ENCODE data around the gene MAEL.

The MAEL gene

GRCh38 chr1:166974647-166975345 is 14.3 kb upstream of the MAEL start (continued):
- TF ChIP-seq ZNF518A (tag by site-specific recombination; conservative IDR thresholded peaks at IDR 0.05; ENCODE audit: low read depth) (no peak), ZNF555 (tag by site-specific recombination; conservative IDR thresholded peaks at IDR 0.05) (no peak), ZNF146 (tag by site-specific recombination; IDR thresholded peaks at IDR 0.05) (no peak), ZSCAN16 (tag by site-specific recombination; IDR thresholded peaks at IDR 0.05) (no peak), ZBTB11 (tag by site-specific recombination; conservative IDR thresholded peaks at IDR 0.05; ENCODE audit: low read depth) (no peak), ZNF76 (tag by site-specific recombination; IDR thresholded peaks at IDR 0.05; ENCODE audit: borderline replicate concordance, low read depth) (0 out of 2 replicates have a peak, but pooled peaks have one; percentile 17), ATF2 (tag by site-specific recombination; IDR thresholded peaks at IDR 0.05; ENCODE audit: low read depth) (no peak), ZFP37 (tag by site-specific recombination; IDR thresholded peaks at IDR 0.05) (peak; percentile 66; the same call in 1 of the 2 replicates), ZNF558 (tag by site-specific recombination; IDR thresholded peaks at IDR 0.05) (no peak), ZNF132 (tag by site-specific recombination; IDR thresholded peaks at IDR 0.05; ENCODE audit: borderline replicate concordance) (no peak), WT1 (tag by site-specific recombination; IDR thresholded peaks at IDR 0.05) (no peak), ZNF26 (tag by site-specific recombination; IDR thresholded peaks at IDR 0.05) (no peak), ZNF121 (tag by site-specific recombination; IDR thresholded peaks at IDR 0.05) (no peak), ZBTB17 (tag by site-specific recombination; IDR thresholded peaks at IDR 0.05) (peak; percentile 51), ELK4 (IDR thresholded peaks at IDR 0.05; ENCODE audit: borderline replicate concordance, low read depth, low read length) (no peak), ZNF37A (tag by site-specific recombination; IDR thresholded peaks at IDR 0.05) (no peak), ZNF677 (tag by site-specific recombination; IDR thresholded peaks at IDR 0.05) (no peak), ZBTB26 (tag by site-specific recombination; optimal IDR thresholded peaks at IDR 0.05) (no peak), ZXDB (tag by site-specific recombination; IDR thresholded peaks at IDR 0.05) (no peak), OVOL3 (tag by site-specific recombination; IDR thresholded peaks at IDR 0.05) (no peak), ZNF148 (tag by site-specific recombination; IDR thresholded peaks at IDR 0.05; ENCODE audit: borderline replicate concordance) (no peak), ZBTB48 (tag by site-specific recombination; IDR thresholded peaks at IDR 0.05) (no peak), ZNF514 (tag by site-specific recombination; IDR thresholded peaks at IDR 0.05) (no peak)

Measured in HEK293 (cell line).